ENCODE data around the gene SIRT1.
"Not testable (repeated sequence)": the region's sequence is repeated elsewhere in the genome, so short reads cannot be mapped to it uniquely, and the experiment has no call there.

SIRT1 gene

GRCh38 chr10:67861750-67862432, 22.6 kb upstream of the SIRT1 start:
- H3K4me3 ChIP-seq (replicated peaks in 1 of 2; ENCODE audit: low read depth in 2 of 2, low read length in 2 of 2): no peak overlapping the region
- DNase-seq (ENCODE audit: low read depth in 2 of 2): no peak
- no peak for TF ChIP-seq CTCF (IDR thresholded peaks at IDR 0.05; ENCODE audit: low read depth, low read length)

GRCh38 chr10:67863094-67863493, 21.4 kb upstream of the SIRT1 start:
- no peak for DNase-seq (ENCODE audit: low read depth in 2 of 2)
- no peak for TF ChIP-seq CTCF (IDR thresholded peaks at IDR 0.05; ENCODE audit: low read depth, low read length)
- H3K4me3 ChIP-seq (replicated peaks in 1 of 2; ENCODE audit: low read depth in 2 of 2, low read length in 2 of 2): no peak overlapping the region

GRCh38 chr10:67864607-67865371, 19.7 kb upstream of the SIRT1 start:
- no peak for TF ChIP-seq CTCF (IDR thresholded peaks at IDR 0.05; ENCODE audit: low read depth, low read length)
- no peak overlapping the region for H3K4me3 ChIP-seq (replicated peaks in 1 of 2; ENCODE audit: low read depth in 2 of 2, low read length in 2 of 2)
- DNase-seq (ENCODE audit: low read depth in 2 of 2): no peak

- no peak for DNase-seq (ENCODE audit: low read depth in 2 of 2)
- no peak for TF ChIP-seq CTCF (IDR thresholded peaks at IDR 0.05; ENCODE audit: low read depth, low read length)
- no peak overlapping the region for H3K4me3 ChIP-seq (replicated peaks in 1 of 2; ENCODE audit: low read depth in 2 of 2, low read length in 2 of 2)
Measured at GRCh38 chr10:67868132-67868531, 16.3 kb upstream of the SIRT1 start.

- H3K4me3 ChIP-seq (replicated peaks in 1 of 2; ENCODE audit: low read depth in 2 of 2, low read length in 2 of 2): no peak overlapping the region
- no peak for DNase-seq (ENCODE audit: low read depth in 2 of 2)
- no peak for TF ChIP-seq CTCF (IDR thresholded peaks at IDR 0.05; ENCODE audit: low read depth, low read length)
Measured at GRCh38 chr10:67869996-67870395, 14.5 kb upstream of the SIRT1 start.

- H3K4me3 ChIP-seq (replicated peaks in 1 of 2; ENCODE audit: low read depth in 2 of 2, low read length in 2 of 2): no peak overlapping the region
- no peak for DNase-seq (ENCODE audit: low read depth in 2 of 2)
- no peak for TF ChIP-seq CTCF (IDR thresholded peaks at IDR 0.05; ENCODE audit: low read depth, low read length)
Measured at GRCh38 chr10:67875340-67876238, 8.9 kb upstream of the SIRT1 start.

GRCh38 chr10:67877421-67877820, 7.0 kb upstream of the SIRT1 start:
- DNase-seq (ENCODE audit: low read depth in 2 of 2); H3K4me3 ChIP-seq (replicated peaks in 1 of 2; ENCODE audit: low read depth in 2 of 2, low read length in 2 of 2): not testable (repeated sequence)
